IPS-20b (cell line): ENCODE data around the gene SLC18A3.

Source experiments
- H3K27ac ChIP-seq: one replicate; pipeline ENCODE4 v1.5.1; 2013; ENCODE audit warnings: low read length
- H3K27me3 ChIP-seq: 2 replicates; pipeline ENCODE4 v1.6.1; 2013; ENCODE audit warnings: mild to moderate bottlenecking, low read length, inconsistent platforms; ENCODE audit not compliant: insufficient read depth
- H3K36me3 ChIP-seq: 2 replicates; pipeline ENCODE4 v1.6.1; 2013; ENCODE audit warnings: low read depth, mild to moderate bottlenecking, inconsistent platforms, low read length, moderate library complexity; ENCODE audit not compliant: insufficient read depth
- H3K4me1 ChIP-seq: 2 replicates; pipeline ENCODE4 v1.6.1; 2013; ENCODE audit warnings: mild to moderate bottlenecking, control low read depth, inconsistent platforms, low read length, moderate library complexity; ENCODE audit not compliant: insufficient read depth
- H3K4me3 ChIP-seq: 2 replicates; pipeline ENCODE4 v1.5.1; 2013; ENCODE audit warnings: mild to moderate bottlenecking, low read length, inconsistent platforms
- H3K9ac ChIP-seq: 2 replicates; pipeline ENCODE4 v1.6.1; 2013; ENCODE audit warnings: low read depth, mild to moderate bottlenecking, inconsistent platforms, low read length, moderate library complexity
- H3K9me3 ChIP-seq: 2 replicates; pipeline ENCODE4 v1.6.1; 2013; ENCODE audit warnings: mild to moderate bottlenecking, low read depth, low read length, inconsistent platforms; ENCODE audit not compliant: insufficient read depth

The SLC18A3 gene

GRCh38 chr10:49661140-49661856, 51.2 kb downstream of the SLC18A3 start:
- Histone ChIP-seq H3K9ac (no peak overlapping the region), H3K9me3 (peaks cover 11% of the 10 kb centered on the region; the same call in 1 of the 2 replicates), H3K27ac (no peak overlapping the region), H3K36me3 (no peaks in the 10 kb centered on the region), H3K4me3 (no peak overlapping the region), H3K4me1 (peaks cover 9% of the 10 kb centered on the region), H3K27me3 (peaks cover 36% of the 10 kb centered on the region)
